Activated B cell treated with CpG ODN at 0.5 μM for 24 hours (primary cell): ENCODE results near the gene DSCAM. TPM values are rescaled to one million over a fixed set of nuclear protein-coding genes. Genes with fewer than 3 reads are reported as not detected.

Experiments used
- ATAC-seq: fragments of 200-7000 bp; cut with Tn5 transposase; one replicate; pipeline ENCODE4 v1.10.0; 2021; ENCODE audit warnings: low read depth, mild to moderate bottlenecking, moderate library complexity
- CTCF ChIA-PET: fragments of 350-600 bp; sonication (Branson Sonifier 250); formaldehyde crosslinking; loops from one replicate; lab custom pipeline; 2021; ENCODE audit warnings: antibody characterized with exemption; lab: Charles Lee
- POLR2A ChIA-PET: fragments of 350-600 bp; sonication (Branson Sonifier 250); formaldehyde crosslinking; loops from one replicate; lab custom pipeline; 2021; ENCODE audit warnings: antibody characterized with exemption; lab: Charles Lee
- DNase-seq: peaks from one replicate; pipeline ENCODE4 v3.0.0; 2022
- H3K27ac Mint-ChIP-seq: one replicate; pipeline ENCODE4 v1.8.0; 2020; ENCODE audit warnings: mixed read lengths
- H3K27me3 Mint-ChIP-seq: one replicate; pipeline ENCODE4 v1.8.0; 2021; ENCODE audit warnings: mixed read lengths
- H3K36me3 Mint-ChIP-seq: one replicate; pipeline ENCODE4 v1.8.0; 2021; ENCODE audit warnings: low read depth, mixed read lengths
- H3K4me1 Mint-ChIP-seq: one replicate; pipeline ENCODE4 v1.8.0; 2021; ENCODE audit warnings: mixed read lengths
- H3K4me3 Mint-ChIP-seq: one replicate; pipeline ENCODE4 v1.8.0; 2020; ENCODE audit warnings: mild to moderate bottlenecking, mixed read lengths
- H3K9me3 Mint-ChIP-seq: one replicate; pipeline ENCODE4 v1.8.0; 2020; ENCODE audit warnings: mixed read lengths
- intact Hi-C: fragments of 100-400 bp; cut with micrococcal nuclease; formaldehyde crosslinking; loops from one replicate; pipeline ENCODE4 v1.15.1; 2024
- total RNA-seq: library from RNA; stranded (reverse); gene quantifications from 2 replicates; pipeline ENCODE4 v1.2.3, GENCODE V29; 2022
- TF ChIP-seq, protein P1 (sequence below): fragments of 200-600 bp; IDR thresholded peaks from one replicate; pipeline ENCODE4 v1.8.0; 2022; ENCODE audit warnings: antibody characterized with exemption, mild to moderate bottlenecking

Gene DSCAM
- total RNA-seq, 1 donor from 2014 or later, result not detected

DNA sequence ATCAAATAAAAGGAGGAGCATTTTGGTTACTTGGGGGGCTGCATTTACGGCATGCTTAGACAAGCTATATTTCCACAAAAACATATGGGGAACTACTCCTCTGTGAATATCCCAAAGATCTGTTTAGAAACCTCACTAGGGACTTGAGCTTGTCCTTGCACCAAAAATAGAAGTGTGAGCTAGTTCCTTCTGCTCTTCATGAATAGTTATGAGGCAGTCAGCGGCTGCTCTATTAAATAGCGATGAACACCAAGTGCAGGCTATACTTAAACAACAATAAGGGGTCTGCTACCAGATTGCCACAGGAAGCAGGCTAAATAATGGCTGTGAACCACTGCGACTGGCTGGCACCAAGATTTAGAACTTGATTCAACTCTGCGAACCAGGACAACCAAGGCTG lies 789.6 kb downstream of the DSCAM start:
- no peak overlapping the region for H3K4me3 Mint-ChIP-seq
- TF ChIP-seq, protein P1, sequence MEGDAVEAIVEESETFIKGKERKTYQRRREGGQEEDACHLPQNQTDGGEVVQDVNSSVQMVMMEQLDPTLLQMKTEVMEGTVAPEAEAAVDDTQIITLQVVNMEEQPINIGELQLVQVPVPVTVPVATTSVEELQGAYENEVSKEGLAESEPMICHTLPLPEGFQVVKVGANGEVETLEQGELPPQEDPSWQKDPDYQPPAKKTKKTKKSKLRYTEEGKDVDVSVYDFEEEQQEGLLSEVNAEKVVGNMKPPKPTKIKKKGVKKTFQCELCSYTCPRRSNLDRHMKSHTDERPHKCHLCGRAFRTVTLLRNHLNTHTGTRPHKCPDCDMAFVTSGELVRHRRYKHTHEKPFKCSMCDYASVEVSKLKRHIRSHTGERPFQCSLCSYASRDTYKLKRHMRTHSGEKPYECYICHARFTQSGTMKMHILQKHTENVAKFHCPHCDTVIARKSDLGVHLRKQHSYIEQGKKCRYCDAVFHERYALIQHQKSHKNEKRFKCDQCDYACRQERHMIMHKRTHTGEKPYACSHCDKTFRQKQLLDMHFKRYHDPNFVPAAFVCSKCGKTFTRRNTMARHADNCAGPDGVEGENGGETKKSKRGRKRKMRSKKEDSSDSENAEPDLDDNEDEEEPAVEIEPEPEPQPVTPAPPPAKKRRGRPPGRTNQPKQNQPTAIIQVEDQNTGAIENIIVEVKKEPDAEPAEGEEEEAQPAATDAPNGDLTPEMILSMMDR, result no peak
- CTCF ChIA-PET, result no interaction called here
- POLR2A ChIA-PET, result no interaction called here
- H3K4me1 Mint-ChIP-seq, result no peaks in the 10 kb centered on the region
- H3K27ac Mint-ChIP-seq, result no peak overlapping the region
- H3K27me3 Mint-ChIP-seq, result no peaks in the 10 kb centered on the region
- peaks cover 3% of the 10 kb centered on the region for H3K9me3 Mint-ChIP-seq
- ATAC-seq, result no peak
- intact Hi-C loops, result no loop called here
- no peaks in the 10 kb centered on the region for H3K36me3 Mint-ChIP-seq
- DNase-seq, result no peak

DNA sequence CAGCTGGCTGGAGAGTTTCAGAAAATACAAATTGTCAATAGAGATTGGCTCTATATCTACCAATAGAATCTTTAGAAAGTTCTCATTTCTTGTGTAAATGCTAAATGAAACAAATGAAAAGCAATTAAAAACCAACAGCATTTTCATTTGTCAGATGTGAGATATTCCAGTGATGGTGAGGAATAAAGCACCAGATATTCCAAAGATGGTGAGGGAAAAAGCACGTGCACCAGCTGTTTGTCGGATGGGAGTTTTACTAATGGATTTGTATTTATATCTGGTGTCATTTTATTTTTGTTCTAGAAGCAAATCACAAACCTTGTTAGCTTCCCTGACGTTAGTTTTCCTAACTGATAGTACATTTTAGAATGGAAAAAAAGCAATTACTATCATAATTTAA lies 790.9 kb downstream of the DSCAM start:
- TF ChIP-seq, protein P1, result no peak
- peaks cover 3% of the 10 kb centered on the region for H3K9me3 Mint-ChIP-seq
- ChIA-PET CTCF (no interaction called here), POLR2A (no interaction called here)
- no peaks in the 10 kb centered on the region for H3K4me1 Mint-ChIP-seq
- H3K4me3 Mint-ChIP-seq, result no peak overlapping the region
- no peaks in the 10 kb centered on the region for H3K36me3 Mint-ChIP-seq
- H3K27me3 Mint-ChIP-seq, result no peaks in the 10 kb centered on the region
- intact Hi-C loops, result no loop called here
- ATAC-seq, result no peak
- no peak for DNase-seq
- H3K27ac Mint-ChIP-seq, result no peak overlapping the region

DNA sequence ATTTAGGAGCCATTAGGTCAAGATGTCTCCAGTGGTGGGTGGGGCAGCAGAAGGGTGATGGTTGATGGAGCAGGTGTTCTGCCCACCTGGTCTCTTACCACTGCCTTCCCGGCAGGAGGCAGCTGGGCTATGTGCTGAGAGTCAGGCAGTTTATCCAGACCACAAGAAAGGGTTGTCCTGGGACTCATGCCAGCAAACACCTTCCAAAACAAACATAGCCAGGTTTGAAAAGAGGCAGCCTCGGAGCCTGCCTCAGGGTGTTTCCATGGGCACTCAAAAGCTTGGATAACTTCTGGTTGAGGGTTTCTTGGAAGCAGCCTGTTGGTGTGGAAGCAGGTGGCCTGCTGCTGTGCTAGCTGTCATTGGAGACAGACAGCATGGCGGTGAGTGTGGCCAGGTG lies 792.6 kb downstream of the DSCAM start:
- no peak for ATAC-seq
- intact Hi-C loops, result no loop called here
- ChIA-PET POLR2A (no interaction called here), CTCF (no interaction called here)
- no peak overlapping the region for H3K27ac Mint-ChIP-seq
- peaks cover 3% of the 10 kb centered on the region for H3K9me3 Mint-ChIP-seq
- no peaks in the 10 kb centered on the region for H3K27me3 Mint-ChIP-seq
- H3K36me3 Mint-ChIP-seq, result no peaks in the 10 kb centered on the region
- TF ChIP-seq, protein P1, result no peak
- H3K4me1 Mint-ChIP-seq, result no peaks in the 10 kb centered on the region
- no peak overlapping the region for H3K4me3 Mint-ChIP-seq
- DNase-seq, result no peak

DNA sequence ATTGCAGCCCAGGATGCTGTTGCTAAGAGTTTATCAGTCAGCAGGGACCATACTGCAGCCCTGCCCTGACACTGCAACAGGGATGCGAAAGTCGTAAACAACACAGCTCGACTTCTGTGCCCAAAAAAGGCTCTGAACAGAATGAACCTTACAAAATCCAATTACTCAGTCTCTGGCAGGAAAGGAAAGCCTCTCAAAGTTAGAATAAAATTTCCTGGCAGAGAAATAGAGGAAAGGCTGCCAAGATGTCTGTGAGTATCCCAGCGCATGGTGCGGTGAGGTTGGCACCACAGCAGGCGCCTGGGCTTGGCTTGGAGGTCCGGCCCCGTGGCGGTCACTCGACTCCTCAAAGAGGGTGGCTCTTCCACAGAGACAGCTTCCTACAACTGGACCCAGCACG lies 794.0 kb downstream of the DSCAM start:
- no peaks in the 10 kb centered on the region for H3K36me3 Mint-ChIP-seq
- ChIA-PET POLR2A (no interaction called here), CTCF (no interaction called here)
- H3K4me1 Mint-ChIP-seq, result no peaks in the 10 kb centered on the region
- H3K9me3 Mint-ChIP-seq, result no peaks in the 10 kb centered on the region
- H3K27ac Mint-ChIP-seq, result no peak overlapping the region
- intact Hi-C loops, result no loop called here
- no peak for ATAC-seq
- H3K4me3 Mint-ChIP-seq, result no peak overlapping the region
- no peaks in the 10 kb centered on the region for H3K27me3 Mint-ChIP-seq
- TF ChIP-seq, protein P1, result no peak
- DNase-seq, result no peak

DNA sequence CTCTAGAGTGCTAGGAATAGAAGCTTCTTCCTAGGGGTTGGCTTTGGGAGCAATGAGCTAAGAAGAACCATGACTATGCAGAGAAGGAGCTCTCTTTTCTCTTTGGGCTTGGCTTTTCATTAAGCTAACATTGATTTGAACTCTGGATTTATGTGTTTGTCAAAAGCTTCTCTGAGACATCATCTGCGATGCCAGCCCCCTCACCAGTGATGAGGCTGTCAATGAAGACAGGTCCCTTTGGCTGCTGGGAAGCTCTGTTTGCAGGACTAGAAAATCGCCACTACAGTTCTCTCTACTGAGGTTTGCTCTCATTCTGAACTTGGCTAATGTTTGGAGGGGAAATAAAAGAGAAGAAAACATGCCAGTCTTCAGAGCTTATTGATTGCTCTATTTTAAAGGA lies 794.7 kb downstream of the DSCAM start:
- Mint-ChIP-seq H3K27me3 (no peaks in the 10 kb centered on the region), H3K4me1 (no peaks in the 10 kb centered on the region), H3K4me3 (no peak overlapping the region), H3K36me3 (no peaks in the 10 kb centered on the region), H3K27ac (no peak overlapping the region), H3K9me3 (no peaks in the 10 kb centered on the region)
- ChIA-PET CTCF (no interaction called here), POLR2A (no interaction called here)
- TF ChIP-seq, protein P1, result no peak
- DNase-seq, result no peak
- intact Hi-C loops, result no loop called here
- ATAC-seq, result no peak
